ENCODE results near the gene ARHGEF16.

DNA sequence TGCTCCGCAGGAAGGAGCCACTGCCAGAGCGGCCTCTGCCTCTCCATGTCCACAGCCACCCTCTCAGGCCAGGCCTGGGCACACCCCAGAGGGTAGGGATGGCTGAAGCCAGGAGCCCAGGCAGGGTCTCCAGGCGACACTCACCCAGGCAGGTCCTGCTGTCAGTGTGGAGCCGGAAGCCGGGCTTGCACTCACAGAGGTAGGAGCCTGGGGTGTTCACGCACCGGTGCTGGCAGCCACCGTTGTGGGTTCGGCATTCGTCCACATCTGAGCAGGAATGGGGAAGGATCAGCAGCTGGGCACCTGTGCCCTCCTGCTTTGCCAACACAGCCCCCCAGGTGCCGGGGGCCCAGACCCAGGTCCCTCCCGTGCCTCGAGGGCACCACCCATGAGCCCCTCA is 69.5 kb downstream of the ARHGEF16 start:
- no peak for TF ChIP-seq EP300 (IDR thresholded peaks at IDR 0.05; ENCODE audit: borderline replicate concordance)
- no peak for TF ChIP-seq RAD21 (IDR thresholded peaks at IDR 0.05; ENCODE audit: low read depth)

Measured in Ishikawa (cell line).